ENCODE measurements around the gene RBM20. TPM values are rescaled to one million over a fixed set of nuclear protein-coding genes. Genes with fewer than 3 reads are reported as not detected.

Gene RBM20
- total and polyA plus RNA-seq, 5 experiments from 2014 or later: 0.20 to 0.93 (median 0.49) TPM

DNA sequence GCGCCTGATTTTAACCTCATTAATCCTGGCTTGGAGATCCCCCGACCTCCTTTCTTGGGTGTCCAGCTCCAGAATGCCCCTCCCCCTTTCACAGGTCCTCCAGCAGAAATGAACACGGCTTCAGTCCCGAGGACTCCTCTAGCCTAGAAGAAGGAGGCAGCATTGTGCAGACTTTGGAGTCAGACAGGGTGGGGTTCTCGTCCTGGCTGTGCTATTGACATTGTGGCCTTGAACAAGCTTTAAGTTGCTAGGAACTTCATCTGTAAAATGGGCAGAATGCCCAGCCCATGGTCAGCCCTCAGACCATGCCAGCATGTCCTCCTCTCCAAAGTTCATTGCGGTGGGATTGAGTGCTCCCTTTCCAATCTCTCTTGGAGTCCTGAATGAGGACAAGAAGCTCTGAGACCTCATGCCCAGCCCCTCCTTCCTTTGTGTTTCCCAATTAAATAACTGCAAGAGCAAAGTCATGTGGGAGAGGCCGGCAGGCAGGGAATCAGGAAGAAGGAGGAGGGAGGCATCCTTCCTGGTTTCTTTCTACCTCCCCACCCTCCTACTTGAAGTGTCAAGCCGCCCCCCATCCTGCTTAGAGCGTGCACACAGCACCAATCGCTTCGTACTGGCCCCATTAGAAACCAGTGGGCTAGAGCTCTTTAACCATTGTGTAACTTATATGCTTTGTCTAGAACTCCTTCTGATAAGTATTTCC, 86.4 kb downstream of the RBM20 start:
- Mint-ChIP-seq H3K27ac (no peak overlapping the region), H3K4me3 (no peak overlapping the region), H3K9me3 (no peaks in the 10 kb centered on the region), H3K4me1 (peaks cover 2 to 18% (median 12%) of the 10 kb centered on the region in 4 donors), H3K36me3 (no peaks in the 10 kb centered on the region), H3K27me3 (peaks cover 8 to 38% (median 11%) of the 10 kb centered on the region in 5 donors)
- DNase-seq: no peak
- POLR2A ChIA-PET: no interaction called here
- ATAC-seq: no peak

DNA sequence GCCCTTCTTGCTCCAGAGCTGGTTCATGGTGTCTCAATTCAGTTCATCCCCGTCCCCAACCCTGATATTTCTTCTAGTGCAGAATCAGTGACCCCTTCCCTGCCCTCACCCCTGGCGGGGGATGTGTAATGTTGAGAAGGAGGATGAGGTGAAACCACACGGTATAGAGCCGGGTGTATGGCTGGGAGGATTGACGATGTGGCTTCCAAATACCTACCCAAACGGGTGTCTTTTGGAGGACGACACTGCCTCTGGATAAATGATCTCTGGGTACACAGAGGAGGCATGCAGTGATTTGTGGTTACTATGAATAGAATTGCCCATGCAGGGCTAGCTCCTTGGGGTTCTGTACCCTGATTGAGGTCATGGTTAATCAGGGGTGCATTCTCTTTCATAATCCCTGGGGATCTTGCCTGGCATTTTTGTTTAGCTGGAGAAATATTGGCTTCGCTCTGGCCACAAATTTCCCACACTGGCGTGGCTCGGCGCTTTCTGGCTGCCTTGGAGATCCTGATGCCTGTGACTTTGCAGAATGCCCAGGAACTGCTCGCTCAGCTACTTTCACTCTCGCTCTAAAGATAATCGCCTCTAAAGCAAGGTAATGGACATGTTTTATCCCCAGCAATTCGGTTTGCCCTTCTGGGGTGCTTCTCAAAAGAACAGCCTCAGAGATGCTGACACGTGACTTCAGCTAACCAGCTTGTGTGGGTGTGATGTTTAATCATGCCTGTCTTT, 89.2 kb downstream of the RBM20 start:
- Mint-ChIP-seq H3K27me3 (peaks cover 8 to 47% (median 22%) of the 10 kb centered on the region in 5 donors), H3K4me1 (peaks cover 4 to 8% (median 6%) of the 10 kb centered on the region in 4 donors), H3K36me3 (peaks cover 0 to 3% (median 0%) of the 10 kb centered on the region in 3 donors), H3K4me3 (peak overlapping the region in 4 of 10 donors; percentile 7 to 36 (median 16)), H3K9me3 (no peaks in the 10 kb centered on the region), H3K27ac (peak overlapping the region in 2 of 10 donors; percentile 8 to 52)
- no peak for DNase-seq
- POLR2A ChIA-PET: no interaction called here
- ATAC-seq: no peak

DNA sequence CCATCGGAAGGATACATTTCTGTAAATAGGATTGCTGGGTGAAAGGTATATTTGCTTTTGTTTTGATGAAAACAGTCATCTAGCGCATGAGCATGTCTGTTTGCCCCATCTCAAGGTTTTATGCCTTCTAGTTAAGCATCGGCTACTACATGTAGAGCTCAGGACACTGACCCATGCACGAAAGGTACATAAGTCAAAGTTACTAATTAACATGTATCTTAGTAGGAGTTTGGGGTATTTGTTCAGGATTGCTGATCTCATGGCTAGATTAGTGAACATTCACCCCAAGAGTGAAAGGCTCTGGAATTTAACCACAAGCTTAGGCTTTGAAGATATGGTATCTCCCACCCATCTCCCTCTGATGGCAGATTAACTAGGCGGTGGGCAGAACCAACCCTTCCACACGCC, 91.5 kb downstream of the RBM20 start:
- peaks cover 8 to 47% (median 22%) of the 10 kb centered on the region in 5 donors for H3K27me3 Mint-ChIP-seq

DNA sequence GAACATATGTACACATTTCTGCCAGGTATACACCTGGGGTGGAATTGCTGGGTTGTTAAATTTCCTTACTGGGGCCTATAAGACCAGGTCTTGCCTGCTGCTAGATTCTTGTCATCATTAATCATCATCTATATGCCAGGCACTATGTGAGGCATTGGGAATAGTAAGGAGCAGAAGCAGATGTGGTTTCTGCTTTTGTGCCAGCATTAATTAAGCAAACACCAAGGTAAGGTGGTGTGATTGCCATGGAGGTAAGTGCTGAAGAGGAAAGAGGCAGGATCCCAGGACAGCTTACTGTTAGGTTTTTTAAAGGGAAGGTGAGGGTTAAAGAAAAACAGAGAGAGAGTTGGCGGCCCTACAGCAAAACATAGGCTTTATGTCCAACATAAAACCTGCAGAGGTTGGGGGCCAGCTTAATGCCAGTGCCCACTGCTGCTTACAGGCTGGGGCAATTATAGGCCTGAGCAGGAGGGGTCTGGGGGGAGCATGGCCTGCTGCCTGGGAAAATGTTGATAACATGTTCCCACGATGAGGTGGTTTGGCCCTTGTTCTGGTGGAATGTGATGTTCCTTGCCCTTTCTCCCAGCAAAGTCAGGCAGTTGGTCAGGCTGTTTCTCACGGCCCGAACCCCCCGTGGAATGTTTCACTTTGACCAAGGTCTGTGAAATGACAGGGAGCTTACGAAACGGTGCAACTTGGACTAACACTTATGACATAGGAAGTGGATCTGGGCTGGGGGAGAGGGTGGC, 93.9 kb downstream of the RBM20 start:
- peaks cover 6 to 43% (median 20%) of the 10 kb centered on the region in 5 donors for H3K27me3 Mint-ChIP-seq
- no peak overlapping the region for H3K4me3 Mint-ChIP-seq
- POLR2A ChIA-PET: no interaction called here
- no peaks in the 10 kb centered on the region for H3K9me3 Mint-ChIP-seq
- peaks cover 13 to 35% (median 23%) of the 10 kb centered on the region in 4 donors for H3K4me1 Mint-ChIP-seq
- H3K36me3 Mint-ChIP-seq: peaks cover 0 to 3% (median 0%) of the 10 kb centered on the region in 3 donors
- ATAC-seq: no peak
- no peak for DNase-seq
- H3K27ac Mint-ChIP-seq: peak overlapping the region in 2 of 10 donors; percentile 53 to 56

More for the DNA sequence above, 91.5 kb downstream of the RBM20 start:
- Mint-ChIP-seq H3K9me3 (no peaks in the 10 kb centered on the region), H3K27ac (no peak overlapping the region), H3K4me3 (no peak overlapping the region), H3K4me1 (peaks cover 9 to 19% (median 14%) of the 10 kb centered on the region in 4 donors), H3K36me3 (peaks cover 0 to 3% (median 0%) of the 10 kb centered on the region in 3 donors)
- DNase-seq (no peak), ATAC-seq (no peak)
- POLR2A ChIA-PET: no interaction called here

DNA sequence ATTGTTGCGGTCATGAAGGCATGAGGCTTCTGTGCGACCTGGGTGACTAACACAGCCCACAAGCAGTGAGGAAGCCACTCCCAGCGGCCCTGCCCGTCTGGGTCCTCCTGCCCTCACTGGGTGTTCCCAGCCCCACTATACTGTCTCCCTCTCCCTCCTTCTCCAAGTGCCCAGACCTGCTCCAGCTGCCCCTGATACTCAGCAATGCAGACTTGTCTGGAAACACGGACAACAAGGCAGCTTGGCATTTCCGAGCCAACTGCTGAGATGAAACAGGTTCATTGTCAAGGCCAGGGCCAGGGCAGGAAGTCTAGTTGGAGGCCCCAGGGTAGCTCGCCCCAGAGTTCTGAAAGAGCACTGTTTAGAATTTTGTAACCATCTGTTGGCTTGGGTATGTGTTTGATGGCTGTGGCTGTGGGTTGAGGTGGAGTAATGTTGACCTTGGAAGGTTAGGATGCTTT, 95.7 kb downstream of the RBM20 start:
- Mint-ChIP-seq H3K4me1 (peaks cover 9 to 35% (median 19%) of the 10 kb centered on the region in 4 donors), H3K36me3 (peaks cover 0 to 3% (median 0%) of the 10 kb centered on the region in 3 donors), H3K9me3 (no peaks in the 10 kb centered on the region), H3K4me3 (peak overlapping the region in 2 of 10 donors; percentile 1 to 42), H3K27ac (peak overlapping the region in 3 of 10 donors; percentile 3 to 69 (median 68)), H3K27me3 (peaks cover 0 to 29% (median 15%) of the 10 kb centered on the region in 5 donors)
- ATAC-seq: no peak
- DNase-seq: no peak
- POLR2A ChIA-PET: no interaction called here

DNA sequence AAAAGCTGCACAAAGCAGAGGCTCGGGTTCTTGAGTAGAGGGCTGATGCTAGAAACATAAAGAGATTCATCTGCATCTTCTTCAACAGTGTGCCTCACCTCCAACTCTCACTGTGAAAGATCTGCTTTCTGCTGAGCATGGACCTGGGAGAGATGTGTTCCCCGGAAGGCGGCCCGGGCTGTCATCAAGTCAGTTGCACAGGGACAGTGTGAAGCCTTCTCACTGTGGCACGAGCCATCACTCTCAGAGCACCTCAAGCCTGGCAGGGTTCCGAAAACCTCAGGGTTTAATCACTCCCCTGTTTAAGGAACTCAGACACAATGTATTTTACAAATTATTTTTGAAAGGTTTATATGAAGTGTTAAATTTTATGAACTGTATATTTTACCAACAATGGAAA, 98.7 kb downstream of the RBM20 start:
- no peaks in the 10 kb centered on the region for H3K9me3 Mint-ChIP-seq
- ATAC-seq (no peak), DNase-seq (no peak)
- peaks cover 20 to 47% (median 28%) of the 10 kb centered on the region in 4 donors for H3K4me1 Mint-ChIP-seq
- no peaks in the 10 kb centered on the region for H3K36me3 Mint-ChIP-seq
- peaks cover 0 to 14% (median 2%) of the 10 kb centered on the region in 5 donors for H3K27me3 Mint-ChIP-seq
- H3K27ac Mint-ChIP-seq: peak overlapping the region in 3 of 10 donors; percentile 17 to 81 (median 79)
- H3K4me3 Mint-ChIP-seq: peak overlapping the region in 1 of 10 donors; percentile 28
- POLR2A ChIA-PET: no interaction called here

DNA sequence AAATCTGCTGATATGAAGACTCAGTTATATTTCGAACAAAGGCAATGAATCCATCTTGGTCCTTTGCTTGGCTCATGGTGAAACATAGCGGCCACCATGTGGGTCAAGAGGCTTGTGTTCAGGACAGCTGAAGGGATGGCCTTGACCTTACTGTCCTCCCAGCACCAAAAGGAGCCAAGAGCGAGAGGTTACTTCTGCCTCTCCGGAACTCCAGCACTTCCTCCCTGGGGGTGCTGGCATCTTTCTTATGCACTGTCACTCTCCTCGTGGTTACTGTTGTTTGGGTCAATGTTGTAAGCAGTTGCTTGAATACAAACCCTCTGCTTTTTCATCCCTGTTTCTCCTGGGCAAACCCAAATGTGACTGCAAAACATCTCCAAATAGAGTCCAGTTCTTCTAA, 100.6 kb downstream of the RBM20 start:
- POLR2A ChIA-PET: interaction anchor here (1.4 kb wide), 1 partner anchor 127 kb away, joined by 3 read pairs; the partner anchor contains the start of gene PDCD4
- Mint-ChIP-seq H3K27me3 (peaks cover 0 to 14% (median 0%) of the 10 kb centered on the region in 5 donors), H3K4me3 (no peak overlapping the region), H3K27ac (no peak overlapping the region), H3K9me3 (peaks cover 0 to 11% (median 3%) of the 10 kb centered on the region in 9 donors), H3K4me1 (peaks cover 15 to 52% (median 34%) of the 10 kb centered on the region in 4 donors), H3K36me3 (peaks cover 0 to 9% (median 4%) of the 10 kb centered on the region in 3 donors)
- ATAC-seq (no peak), DNase-seq (no peak)

DNA sequence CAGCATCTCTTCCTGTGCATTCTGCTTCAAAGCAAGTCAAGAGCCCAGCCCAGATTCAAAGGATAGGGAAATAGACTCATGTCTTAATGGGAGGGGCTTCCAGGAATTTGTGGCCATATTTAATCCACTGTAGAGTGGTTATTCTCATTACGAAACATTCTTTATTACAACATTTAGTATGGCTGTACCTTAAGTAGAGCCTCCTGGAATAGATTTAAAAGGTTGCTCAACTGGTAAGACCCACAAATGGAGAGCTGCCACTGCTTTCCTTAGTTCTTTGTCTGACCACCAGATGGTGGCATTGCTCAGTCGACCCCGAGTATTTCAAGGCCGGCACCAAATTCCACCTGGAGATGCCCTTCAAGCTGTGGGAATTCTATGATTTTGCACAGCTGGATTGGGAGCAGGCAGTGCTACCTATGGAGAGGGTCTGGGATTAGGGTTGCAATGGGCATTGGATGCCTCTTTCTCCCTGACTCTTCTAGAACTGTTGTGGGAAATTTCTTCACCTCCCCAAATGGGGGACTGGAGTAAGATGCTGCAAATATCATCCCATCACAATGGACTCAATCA, 102.2 kb downstream of the RBM20 start:
- peak; percentile 14 to 72 (median 52) for DNase-seq
- peak in 1 of 2 donors; percentile 32 for ATAC-seq
- Mint-ChIP-seq H3K4me1 (peaks cover 14 to 59% (median 39%) of the 10 kb centered on the region in 4 donors), H3K36me3 (peaks cover 0 to 9% (median 4%) of the 10 kb centered on the region in 3 donors), H3K27me3 (peaks cover 0 to 9% (median 0%) of the 10 kb centered on the region in 5 donors), H3K9me3 (peaks cover 0 to 11% (median 3%) of the 10 kb centered on the region in 9 donors), H3K27ac (peak overlapping the region in 7 of 10 donors; percentile 39 to 86 (median 65)), H3K4me3 (no peak overlapping the region)
- POLR2A ChIA-PET: interaction anchor here (0.6 to 1.4 kb wide), 6 partner anchors 58 to 171 kb away, joined by 3 to 5 read pairs (median 3); partner anchors contain the start of gene PDCD4

DNA sequence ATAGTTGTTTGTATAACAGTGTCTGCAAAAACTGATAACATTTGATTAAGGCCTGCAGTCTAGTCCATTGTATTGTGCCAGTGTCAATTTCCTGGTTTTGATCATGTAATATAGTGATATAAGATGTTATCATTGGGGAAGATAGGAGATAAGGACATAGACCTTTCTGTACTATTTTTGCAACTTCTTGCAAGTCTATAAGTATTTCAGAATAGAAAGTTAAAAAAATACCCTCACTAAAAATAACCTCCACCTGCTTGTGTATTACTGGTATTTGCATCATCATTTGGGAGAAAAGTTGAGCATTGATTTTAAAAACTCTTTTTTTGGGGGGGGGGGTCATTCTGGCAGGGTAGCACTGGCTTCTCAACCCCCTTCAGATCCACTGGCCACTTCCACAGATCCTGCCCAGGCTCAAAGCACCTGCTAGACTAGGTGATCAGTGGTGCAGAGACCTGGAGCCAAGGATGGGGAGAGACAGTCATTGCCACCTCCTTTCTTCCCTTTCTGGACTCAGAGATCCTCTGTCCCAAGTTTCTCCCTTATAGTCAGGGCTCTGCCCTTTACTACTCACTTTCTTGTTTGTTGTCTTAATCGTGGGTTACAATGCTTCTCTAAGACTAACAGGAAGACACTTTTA, 103.0 kb downstream of the RBM20 start:
- Mint-ChIP-seq H3K9me3 (peaks cover 0 to 11% (median 3%) of the 10 kb centered on the region in 9 donors), H3K4me1 (peaks cover 15 to 59% (median 44%) of the 10 kb centered on the region in 4 donors), H3K27ac (peak overlapping the region in 9 of 10 donors; percentile 28 to 86 (median 66)), H3K36me3 (peaks cover 0 to 9% (median 4%) of the 10 kb centered on the region in 3 donors), H3K27me3 (peaks cover 0 to 1% (median 0%) of the 10 kb centered on the region in 5 donors), H3K4me3 (peak overlapping the region in 1 of 10 donors; percentile 42)
- POLR2A ChIA-PET: interaction anchor here (0.6 to 1.0 kb wide), 3 partner anchors 57 to 154 kb away, joined by 3 read pairs; partner anchors contain the start of gene PDCD4
- ATAC-seq (no peak), DNase-seq (no peak)

DNA sequence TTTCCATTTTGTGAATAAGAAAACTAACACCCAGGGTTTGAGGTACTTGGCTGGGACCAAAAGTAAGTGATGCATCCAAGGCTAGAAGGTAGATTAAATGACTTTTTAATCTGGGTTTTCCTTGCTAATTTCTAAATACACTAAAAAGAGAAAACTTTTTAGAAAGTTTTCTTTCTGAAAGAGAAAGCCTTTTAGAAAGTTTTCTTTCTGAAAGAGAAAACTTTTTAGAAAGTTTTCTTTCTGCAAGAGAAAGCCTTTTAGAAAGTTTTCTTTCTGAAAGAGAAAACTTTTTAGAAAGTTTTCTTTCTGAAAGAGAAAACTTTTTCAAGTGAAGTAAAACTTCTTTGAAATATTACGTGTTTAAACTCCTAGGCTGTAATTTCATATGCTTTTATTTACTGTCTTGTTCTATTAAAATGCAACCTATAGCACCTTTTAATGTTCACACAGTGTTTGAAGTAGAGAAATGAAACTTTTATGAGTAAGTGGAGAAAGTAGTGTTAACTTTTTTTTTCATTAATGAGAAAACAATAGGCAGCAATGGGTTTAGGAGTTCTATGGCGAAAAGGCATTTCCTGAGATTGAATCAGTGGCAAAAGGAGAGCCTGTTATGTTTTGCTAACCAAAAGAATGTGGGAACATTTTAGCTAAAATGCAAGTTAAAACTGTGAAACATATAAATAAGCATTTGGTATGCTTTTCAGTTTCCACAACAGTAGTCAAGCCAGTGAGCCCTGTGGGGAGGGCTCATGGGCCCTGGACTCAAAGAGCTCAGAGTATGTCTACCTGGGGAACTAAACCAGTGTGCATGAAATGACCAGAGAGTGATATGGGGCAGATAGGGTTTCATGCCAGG, 103.7 kb downstream of the RBM20 start:
- H3K9me3 Mint-ChIP-seq: peaks cover 0 to 11% (median 3%) of the 10 kb centered on the region in 9 donors
- H3K27me3 Mint-ChIP-seq: no peaks in the 10 kb centered on the region
- H3K36me3 Mint-ChIP-seq: peaks cover 0 to 9% (median 4%) of the 10 kb centered on the region in 3 donors
- peak overlapping the region; percentile 63 to 87 (median 76) for H3K27ac Mint-ChIP-seq
- POLR2A ChIA-PET: interaction anchor here (0.6 kb wide), 1 partner anchor 150 kb away, joined by 4 read pairs; no protein-coding TSS in a partner anchor
- H3K4me3 Mint-ChIP-seq: peak overlapping the region in 1 of 10 donors; percentile 42
- peaks cover 13 to 56% (median 43%) of the 10 kb centered on the region in 4 donors for H3K4me1 Mint-ChIP-seq
- ATAC-seq (no peak), DNase-seq (no peak)

Data from naive thymus-derived CD8-positive, alpha-beta T cell (primary cell).